Nephron (organoid): ENCODE results near the gene ZNF740.

ENCODE experiments used
- H3K27ac Mint-ChIP-seq, 3 experiments: 2 replicates each; pipeline ENCODE4 v1.8.0; 2020; ENCODE audit warnings: mixed read lengths in 3 of 3, mild to moderate bottlenecking in 2 of 3, moderate library complexity in 1 of 3
- H3K27me3 Mint-ChIP-seq: 2 replicates; pipeline ENCODE4 v1.8.0; 2021; ENCODE audit warnings: low read depth, mild to moderate bottlenecking, moderate library complexity, mixed read lengths
- H3K36me3 Mint-ChIP-seq: 2 replicates; pipeline ENCODE4 v1.8.0; 2020; ENCODE audit warnings: low read depth, mixed read lengths
- H3K4me1 Mint-ChIP-seq: 2 replicates; pipeline ENCODE4 v1.8.0; 2020; ENCODE audit warnings: mixed read lengths
- H3K4me3 Mint-ChIP-seq, 3 experiments: 2 replicates each; pipeline ENCODE4 v1.8.0; 2020; ENCODE audit warnings: mild to moderate bottlenecking in 3 of 3, mixed read lengths in 3 of 3, moderate library complexity in 2 of 3
- H3K9me3 Mint-ChIP-seq: 2 replicates; pipeline ENCODE4 v1.8.0; 2020; ENCODE audit warnings: mixed read lengths
- TF ChIP-seq, protein P1 (sequence below), 3 experiments: fragments of 200-600 bp; sonication (generic); IDR thresholded peaks; one replicate each; pipeline ENCODE4 v1.5.0; 2021; ENCODE audit warnings: antibody characterized with exemption in 3 of 3; ENCODE audit not compliant: unreplicated experiment in 3 of 3

ZNF740 gene

DNA sequence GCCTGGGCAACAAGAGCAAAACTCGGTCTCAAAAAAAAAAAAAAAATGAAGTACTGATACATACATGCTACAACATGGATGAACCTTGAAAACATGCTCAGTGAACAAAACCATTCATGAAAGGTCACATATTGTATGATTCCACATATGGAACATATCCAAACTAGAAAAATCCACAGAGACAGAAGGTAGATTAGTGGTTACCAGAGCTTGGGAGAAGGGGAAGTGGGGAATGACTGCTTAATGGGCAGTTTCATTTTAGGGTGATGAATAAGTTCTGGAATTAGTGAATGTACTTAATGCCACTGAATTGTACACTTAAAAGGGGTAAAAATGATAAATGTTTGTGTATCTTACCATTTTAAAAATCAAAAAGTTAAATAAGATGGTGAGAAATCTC, 23.8 kb downstream of the ZNF740 start:
- peaks cover 3% of the 10 kb centered on the region for H3K36me3 Mint-ChIP-seq
- TF ChIP-seq, protein P1, sequence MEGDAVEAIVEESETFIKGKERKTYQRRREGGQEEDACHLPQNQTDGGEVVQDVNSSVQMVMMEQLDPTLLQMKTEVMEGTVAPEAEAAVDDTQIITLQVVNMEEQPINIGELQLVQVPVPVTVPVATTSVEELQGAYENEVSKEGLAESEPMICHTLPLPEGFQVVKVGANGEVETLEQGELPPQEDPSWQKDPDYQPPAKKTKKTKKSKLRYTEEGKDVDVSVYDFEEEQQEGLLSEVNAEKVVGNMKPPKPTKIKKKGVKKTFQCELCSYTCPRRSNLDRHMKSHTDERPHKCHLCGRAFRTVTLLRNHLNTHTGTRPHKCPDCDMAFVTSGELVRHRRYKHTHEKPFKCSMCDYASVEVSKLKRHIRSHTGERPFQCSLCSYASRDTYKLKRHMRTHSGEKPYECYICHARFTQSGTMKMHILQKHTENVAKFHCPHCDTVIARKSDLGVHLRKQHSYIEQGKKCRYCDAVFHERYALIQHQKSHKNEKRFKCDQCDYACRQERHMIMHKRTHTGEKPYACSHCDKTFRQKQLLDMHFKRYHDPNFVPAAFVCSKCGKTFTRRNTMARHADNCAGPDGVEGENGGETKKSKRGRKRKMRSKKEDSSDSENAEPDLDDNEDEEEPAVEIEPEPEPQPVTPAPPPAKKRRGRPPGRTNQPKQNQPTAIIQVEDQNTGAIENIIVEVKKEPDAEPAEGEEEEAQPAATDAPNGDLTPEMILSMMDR (IDR thresholded peaks at IDR 0.05; ENCODE audit: unreplicated experiment in 3 of 3), result no peak
- peaks cover 9% of the 10 kb centered on the region for H3K27me3 Mint-ChIP-seq
- no peaks in the 10 kb centered on the region for H3K9me3 Mint-ChIP-seq
- H3K27ac Mint-ChIP-seq, result no peak overlapping the region
- H3K4me3 Mint-ChIP-seq, result no peak overlapping the region
- peaks cover 7% of the 10 kb centered on the region for H3K4me1 Mint-ChIP-seq

DNA sequence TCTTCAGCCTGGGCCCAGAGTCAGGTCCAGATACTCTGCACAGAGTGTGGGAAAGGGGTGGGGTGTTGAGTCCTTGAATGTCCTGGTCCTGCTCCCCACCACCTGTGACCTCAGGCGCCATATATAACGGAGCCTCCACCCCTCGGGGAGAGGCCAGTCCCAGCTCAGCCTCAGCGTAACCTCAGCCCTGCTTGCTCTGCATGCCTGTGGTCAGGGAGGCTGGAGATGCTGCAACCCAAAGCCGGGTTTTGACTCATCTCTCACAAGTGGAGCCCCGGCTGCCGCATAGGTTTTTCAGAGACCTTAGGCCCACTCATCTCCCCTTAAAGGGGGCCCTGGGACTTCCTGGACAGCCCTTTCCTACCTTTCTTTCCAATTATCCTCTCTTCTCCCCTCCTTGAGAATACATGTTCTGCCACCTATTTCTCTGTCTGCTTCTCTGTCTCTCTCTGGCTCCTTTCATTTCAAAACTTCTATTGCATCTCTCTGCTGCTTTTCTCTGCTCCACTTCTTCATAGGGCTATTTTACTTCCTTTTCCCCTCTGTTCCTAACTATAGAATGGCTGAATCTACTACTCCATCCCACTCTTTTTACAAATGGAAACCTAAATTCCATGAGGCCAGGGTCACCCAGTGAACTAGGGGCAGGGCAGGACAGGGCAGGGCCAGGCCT, 25.4 kb downstream of the ZNF740 start:
- H3K4me3 Mint-ChIP-seq, result no peak overlapping the region
- H3K4me1 Mint-ChIP-seq, result peaks cover 7% of the 10 kb centered on the region
- H3K9me3 Mint-ChIP-seq, result no peaks in the 10 kb centered on the region
- no peaks in the 10 kb centered on the region for H3K27me3 Mint-ChIP-seq
- TF ChIP-seq, protein P1 (IDR thresholded peaks at IDR 0.05; ENCODE audit: unreplicated experiment in 3 of 3), result no peak
- peak overlapping the region in 1 of 3 experiments; percentile 16 for H3K27ac Mint-ChIP-seq
- peaks cover 3% of the 10 kb centered on the region for H3K36me3 Mint-ChIP-seq

DNA sequence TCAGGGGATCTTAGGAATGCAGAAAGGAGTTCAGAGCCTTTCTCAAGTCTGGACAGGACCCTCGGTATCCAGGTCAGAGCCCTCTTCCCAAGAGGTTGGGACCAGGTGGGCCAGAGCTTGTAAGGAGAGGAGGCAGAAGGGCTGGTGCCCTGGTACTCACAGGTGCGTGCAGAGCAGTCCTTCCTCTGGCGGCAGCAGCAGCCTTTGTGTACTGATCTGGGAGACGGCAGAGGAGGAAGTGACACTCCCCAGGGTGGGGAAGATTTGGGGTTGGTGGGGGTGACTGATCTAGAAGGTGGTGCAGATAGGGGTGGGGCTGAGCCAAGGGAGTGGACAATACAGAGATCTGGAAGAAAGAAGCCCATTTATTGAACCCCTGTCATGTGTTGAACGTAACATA, 26.5 kb downstream of the ZNF740 start, which contains the start of gene ITGB7:
Gene ITGB7, minus strand, starts transcription at position 210 of the 400 bp plus-strand sequence. CDS start 6,808 bp downstream, outside the sequence.
- H3K27ac Mint-ChIP-seq, result peak within 1 kb of the TSS in 1 of 3 experiments; percentile 16
- no peak within 1 kb of the TSS for H3K4me3 Mint-ChIP-seq
- peaks cover 7% of the 10 kb centered on the region for H3K4me1 Mint-ChIP-seq
- H3K36me3 Mint-ChIP-seq, result peaks cover 8% of the 10 kb centered on the region
- TF ChIP-seq, protein P1 (IDR thresholded peaks at IDR 0.05; ENCODE audit: unreplicated experiment in 3 of 3), result no peak
- H3K9me3 Mint-ChIP-seq, result no peaks in the 10 kb centered on the region
- no peaks in the 10 kb centered on the region for H3K27me3 Mint-ChIP-seq

DNA sequence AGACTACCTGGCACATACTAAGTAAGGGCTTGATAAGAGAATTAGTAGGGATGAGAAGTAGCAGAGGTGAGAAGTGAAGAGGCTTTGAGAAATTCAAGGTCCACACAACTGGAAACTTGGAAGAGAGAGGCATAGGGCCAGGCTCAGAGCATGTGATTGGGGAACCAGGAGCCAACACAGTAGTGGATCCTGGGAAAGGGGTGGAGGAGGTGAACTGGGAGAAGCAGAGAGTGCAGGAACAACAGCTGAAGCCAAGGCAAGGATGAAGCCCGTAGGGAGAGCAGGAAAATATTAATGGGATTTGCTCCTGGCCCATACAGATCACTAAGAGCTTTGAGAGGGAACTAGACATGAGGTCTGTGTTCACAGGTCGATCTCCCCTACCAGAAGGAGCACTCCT, 27.9 kb downstream of the ZNF740 start:
- H3K4me1 Mint-ChIP-seq, result peaks cover 7% of the 10 kb centered on the region

DNA sequence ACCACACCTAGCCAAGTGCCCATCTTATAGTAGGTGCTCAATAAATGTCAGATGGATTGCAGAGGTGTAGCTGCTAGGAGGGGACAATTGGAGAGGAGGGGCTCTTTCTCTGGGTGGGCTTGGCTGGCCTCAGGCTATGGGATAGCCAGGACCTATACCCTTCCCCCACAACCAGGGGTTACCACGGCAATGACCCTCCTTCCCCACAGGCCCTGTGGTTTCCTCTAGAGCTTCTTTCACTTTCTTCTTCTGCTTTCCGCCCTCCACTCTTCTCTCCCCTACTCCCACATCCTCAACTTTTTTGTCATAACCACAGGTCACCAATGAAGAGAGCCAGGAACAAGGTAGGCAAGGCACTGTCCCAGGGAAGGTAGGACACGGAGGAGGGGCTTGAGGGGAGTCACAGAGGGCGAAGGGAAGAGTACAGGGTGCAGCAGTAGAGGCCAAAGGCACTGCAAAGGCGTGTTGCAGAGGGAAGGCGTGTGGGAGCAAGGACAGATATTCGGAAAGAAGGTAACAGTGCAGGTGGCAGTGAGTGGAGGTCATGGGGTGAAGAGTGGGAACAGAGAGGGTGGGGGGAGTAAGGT, 28.4 kb downstream of the ZNF740 start:
- no peak overlapping the region for H3K27ac Mint-ChIP-seq
- peaks cover 17% of the 10 kb centered on the region for H3K36me3 Mint-ChIP-seq
- H3K4me3 Mint-ChIP-seq, result no peak overlapping the region
- no peaks in the 10 kb centered on the region for H3K9me3 Mint-ChIP-seq
- peaks cover 7% of the 10 kb centered on the region for H3K4me1 Mint-ChIP-seq
- TF ChIP-seq, protein P1 (IDR thresholded peaks at IDR 0.05; ENCODE audit: unreplicated experiment in 3 of 3), result no peak
- no peaks in the 10 kb centered on the region for H3K27me3 Mint-ChIP-seq

More for the DNA sequence above, 27.9 kb downstream of the ZNF740 start:
- Mint-ChIP-seq H3K4me3 (no peak overlapping the region), H3K36me3 (peaks cover 17% of the 10 kb centered on the region), H3K9me3 (no peaks in the 10 kb centered on the region), H3K27me3 (no peaks in the 10 kb centered on the region), H3K27ac (no peak overlapping the region)
- TF ChIP-seq, protein P1 (IDR thresholded peaks at IDR 0.05; ENCODE audit: unreplicated experiment in 3 of 3), result no peak
